Cardiac muscle cell (in vitro differentiated cells and primary cell): ENCODE measurements around the gene PTGFRN. TPM values are rescaled to one million over a fixed set of nuclear protein-coding genes. Genes with fewer than 3 reads are reported as not detected.

Experiments used
- DNase-seq, 2 donors: peaks; one replicate each; pipeline versions ENCODE4 v3.0.0 to v3.0.0-alpha.2; 2010 to 2017; ENCODE audit warnings: low read depth in 1 of 2, low spot score in 1 of 2
- H3K27ac ChIP-seq: fragments of 200-600 bp; sonication (generic); 2 replicates; pipeline ENCODE4 v1.5.1; 2016
- H3K27me3 ChIP-seq: fragments of 200-600 bp; sonication (generic); 2 replicates; pipeline ENCODE4 v1.6.0; 2016; ENCODE audit warnings: control low read depth
- H3K36me3 ChIP-seq: fragments of 200-600 bp; sonication (generic); 2 replicates; pipeline ENCODE4 v1.5.1; 2016; ENCODE audit warnings: control low read depth
- H3K4me1 ChIP-seq: fragments of 200-600 bp; sonication (generic); 2 replicates; pipeline ENCODE4 v1.8.1; 2017; ENCODE audit warnings: low read depth, mild to moderate bottlenecking, mixed run types
- H3K4me3 ChIP-seq: fragments of 200-600 bp; sonication (generic); 2 replicates; pipeline ENCODE4 v1.5.1; 2016; ENCODE audit warnings: mild to moderate bottlenecking
- H3K9me3 ChIP-seq: fragments of 200-600 bp; sonication (generic); 2 replicates; pipeline ENCODE4 v1.5.1; 2017; ENCODE audit warnings: low read depth, mild to moderate bottlenecking, control low read depth
- CTCF ChIP-seq: IDR thresholded peaks from 2 replicates; pipeline ENCODE4 v1.5.1; 2012; ENCODE audit warnings: low read depth, mild to moderate bottlenecking, low read length
- polyA plus RNA-seq: library from polyadenylated mRNA; unstranded; fragments of >200 nt; fragmentation: Nextera tagmentation; extraction: Ambion mirVana; gene quantifications from 2 replicates; pipeline ENCODE4 v1.2.1, GENCODE V29; 2016
- total RNA-seq: library from RNA; depleted of rRNA; stranded (reverse); fragments of >200 nt; gene quantifications from 2 replicates; pipeline ENCODE4 v1.2.3, GENCODE V29; 2016

Gene PTGFRN
- total and polyA plus RNA-seq, 2 experiments from 2014 or later, result 47.5 to 72.4 TPM

- no peak for DNase-seq
- no peaks in the 10 kb centered on the region for H3K4me1 ChIP-seq
Observed at GRCh38 chr1:117037802-117038201, 128.1 kb downstream of the PTGFRN start.

GRCh38 chr1:117038236-117038635 is 128.5 kb downstream of the PTGFRN start:
- Histone ChIP-seq H3K4me3 (no peak overlapping the region), H3K9me3 (no peaks in the 10 kb centered on the region), H3K4me1 (no peaks in the 10 kb centered on the region), H3K27me3 (no peaks in the 10 kb centered on the region), H3K36me3 (no peaks in the 10 kb centered on the region), H3K27ac (no peak overlapping the region)
- no peak for DNase-seq
- no peak for TF ChIP-seq CTCF

More at GRCh38 chr1:117037802-117038201, 128.1 kb downstream of the PTGFRN start:
- Histone ChIP-seq H3K9me3 (no peaks in the 10 kb centered on the region), H3K27me3 (no peaks in the 10 kb centered on the region), H3K4me3 (no peak overlapping the region), H3K27ac (no peak overlapping the region), H3K36me3 (no peaks in the 10 kb centered on the region)
- no peak for TF ChIP-seq CTCF

Other genes with a start within 250 kb of the PTGFRN start
- gene IGSF3, start 242.2 kb upstream of the PTGFRN start, total RNA-seq, result 91.6 and 130 TPM in 2 replicates
- 29.0 and 43.8 TPM in 2 replicates for gene IGSF3, start 242.2 kb upstream of the PTGFRN start, polyA plus RNA-seq
- not detected in 2 replicates for gene CD2, start 155.5 kb upstream of the PTGFRN start, total RNA-seq
- gene CD2, start 155.5 kb upstream of the PTGFRN start, polyA plus RNA-seq, result not detected in 2 replicates
- 0.56 and 0.92 TPM in 2 replicates for gene CD101, start 91.8 kb downstream of the PTGFRN start, total RNA-seq
- gene CD101, start 91.8 kb downstream of the PTGFRN start, polyA plus RNA-seq, result 0.29 and 0.43 TPM in 2 replicates
- 12.5 and 28.3 TPM in 2 replicates for gene TTF2, start 150.4 kb downstream of the PTGFRN start, total RNA-seq
- 13.5 and 17.8 TPM in 2 replicates for gene TTF2, start 150.4 kb downstream of the PTGFRN start, polyA plus RNA-seq
- gene TRIM45, start 211.8 kb downstream of the PTGFRN start, total RNA-seq, result 9.9 and 21.5 TPM in 2 replicates
- gene TRIM45, start 211.8 kb downstream of the PTGFRN start, polyA plus RNA-seq, result 15.9 and 17.2 TPM in 2 replicates